ENCODE data around the gene TAF11L2. TPM values are rescaled to one million over a fixed set of nuclear protein-coding genes. Genes with fewer than 3 reads are reported as not detected.

TAF11L2 gene
- polyA plus RNA-seq, 1 donor (not counting 4 experiments of a cell fraction or from before 2014, with no cell fraction given) = not detected

DNA sequence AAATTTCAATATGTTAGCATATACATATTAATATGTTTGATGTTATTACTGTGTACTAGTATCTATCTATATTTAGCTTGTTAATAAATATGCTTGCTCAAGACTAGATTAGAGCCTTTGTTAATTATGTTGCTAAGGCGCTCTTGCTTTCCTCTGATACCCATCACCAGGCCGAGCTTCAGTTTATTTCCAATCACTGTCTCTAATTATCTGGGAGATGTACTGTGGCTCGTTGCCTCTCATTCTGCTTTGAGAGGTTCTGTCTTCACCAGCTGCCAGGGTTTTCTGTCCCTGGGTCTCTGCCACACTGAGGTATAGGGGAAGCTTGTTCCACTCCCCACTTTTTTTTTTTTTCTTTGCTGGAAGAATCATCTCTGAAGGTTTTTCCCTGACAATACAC lies 21.0 kb upstream of the TAF11L2 start:
- DNase-seq (ENCODE audit: low read depth, low spot score) (no peak), FAIRE-seq (no peak)
- TF ChIP-seq, protein P1, sequence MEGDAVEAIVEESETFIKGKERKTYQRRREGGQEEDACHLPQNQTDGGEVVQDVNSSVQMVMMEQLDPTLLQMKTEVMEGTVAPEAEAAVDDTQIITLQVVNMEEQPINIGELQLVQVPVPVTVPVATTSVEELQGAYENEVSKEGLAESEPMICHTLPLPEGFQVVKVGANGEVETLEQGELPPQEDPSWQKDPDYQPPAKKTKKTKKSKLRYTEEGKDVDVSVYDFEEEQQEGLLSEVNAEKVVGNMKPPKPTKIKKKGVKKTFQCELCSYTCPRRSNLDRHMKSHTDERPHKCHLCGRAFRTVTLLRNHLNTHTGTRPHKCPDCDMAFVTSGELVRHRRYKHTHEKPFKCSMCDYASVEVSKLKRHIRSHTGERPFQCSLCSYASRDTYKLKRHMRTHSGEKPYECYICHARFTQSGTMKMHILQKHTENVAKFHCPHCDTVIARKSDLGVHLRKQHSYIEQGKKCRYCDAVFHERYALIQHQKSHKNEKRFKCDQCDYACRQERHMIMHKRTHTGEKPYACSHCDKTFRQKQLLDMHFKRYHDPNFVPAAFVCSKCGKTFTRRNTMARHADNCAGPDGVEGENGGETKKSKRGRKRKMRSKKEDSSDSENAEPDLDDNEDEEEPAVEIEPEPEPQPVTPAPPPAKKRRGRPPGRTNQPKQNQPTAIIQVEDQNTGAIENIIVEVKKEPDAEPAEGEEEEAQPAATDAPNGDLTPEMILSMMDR (optimal IDR thresholded peaks at IDR 0.05 in 1 of 3, IDR thresholded peaks at IDR 0.05 in 1 of 3, conservative IDR thresholded peaks at IDR 0.05 in 1 of 3; ENCODE audit: extremely low read depth in 1 of 3, insufficient read depth in 2 of 3, low read length in 3 of 3) = no peak
- no peak for TF ChIP-seq EZH2 (IDR thresholded peaks at IDR 0.05; ENCODE audit: low read length)
- Histone ChIP-seq H3K4me1 (ENCODE audit: control insufficient read depth, extremely low read depth, insufficient read depth, low read length) (no peaks in the 10 kb centered on the region), H3K9ac (ENCODE audit: control insufficient read depth, extremely low read depth, insufficient read depth, low read length) (no peak overlapping the region), H3K36me3 (ENCODE audit: control insufficient read depth in 2 of 2, extremely low read depth in 1 of 2, insufficient read depth in 2 of 2, low read length in 2 of 2) (no peaks in the 10 kb centered on the region), H3K4me2 (ENCODE audit: control insufficient read depth, extremely low read depth, insufficient read depth, low read depth, low read length) (no peak overlapping the region), H3K79me2 (ENCODE audit: control insufficient read depth, insufficient read depth, low read length) (no peaks in the 10 kb centered on the region), H3K27ac (ENCODE audit: control insufficient read depth, insufficient read depth, low read length) (no peak overlapping the region), H3K9me1 (ENCODE audit: control insufficient read depth, extremely low read depth, insufficient read depth, low read length) (no peaks in the 10 kb centered on the region), H3K27me3 (ENCODE audit: control insufficient read depth, extremely low read depth, insufficient read depth, low read length) (no peaks in the 10 kb centered on the region), H4K20me1 (ENCODE audit: control insufficient read depth, extremely low read depth, insufficient read depth, low read length) (no peaks in the 10 kb centered on the region), H3K9me3 (ENCODE audit: control insufficient read depth, low read depth, low read length) (no peaks in the 10 kb centered on the region), H3K4me3 (ENCODE audit: control insufficient read depth in 2 of 3, extremely low read depth in 1 of 3, insufficient read depth in 2 of 3, low read depth in 1 of 3, low read length in 3 of 3) (no peak overlapping the region), H2AFZ (ENCODE audit: control insufficient read depth, low read length) (no peak overlapping the region)
- dilution Hi-C loops (cut with MboI; ENCODE audit: extremely low pct_ligation_motif_present, low sequenced_read_pairs) = no loop called here

DNA sequence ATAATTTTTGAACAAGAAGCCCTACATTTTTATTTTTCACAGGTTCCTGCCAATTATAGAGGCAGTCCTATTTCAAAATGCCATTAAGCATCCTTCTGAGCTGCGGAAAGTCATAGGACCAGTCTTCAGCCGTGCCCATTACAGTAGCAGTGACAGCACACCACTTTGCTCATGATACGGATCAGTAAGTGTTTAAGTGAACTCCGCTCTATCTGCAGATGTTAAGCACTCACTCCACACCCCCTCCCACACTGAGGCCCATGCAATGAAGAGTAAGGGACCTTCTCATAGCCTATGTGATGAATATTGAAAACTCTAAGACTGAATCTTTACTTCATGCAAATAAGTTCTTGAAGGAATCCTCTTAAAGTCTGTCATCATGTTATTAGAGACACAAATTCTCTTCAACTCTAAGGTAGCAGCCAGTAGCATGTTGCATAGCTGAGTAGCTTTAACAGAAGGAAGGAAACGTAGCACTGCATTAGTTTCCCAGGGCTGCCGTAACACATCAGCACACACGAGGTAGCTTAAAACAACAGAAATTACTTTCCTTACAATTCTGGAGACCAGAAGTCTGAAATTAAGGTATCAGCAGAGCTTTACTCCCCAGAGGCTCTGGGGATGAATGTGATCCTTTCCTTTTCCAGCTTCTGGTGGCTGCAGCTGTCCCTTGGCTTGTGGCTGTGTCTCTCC lies 20.3 kb upstream of the TAF11L2 start:
- Histone ChIP-seq H3K4me1 (ENCODE audit: control insufficient read depth, extremely low read depth, insufficient read depth, low read length) (no peaks in the 10 kb centered on the region), H3K9me1 (ENCODE audit: control insufficient read depth, extremely low read depth, insufficient read depth, low read length) (no peaks in the 10 kb centered on the region), H3K9me3 (ENCODE audit: control insufficient read depth, low read depth, low read length) (no peaks in the 10 kb centered on the region), H3K4me2 (ENCODE audit: control insufficient read depth, extremely low read depth, insufficient read depth, low read depth, low read length) (no peak overlapping the region), H2AFZ (ENCODE audit: control insufficient read depth, low read length) (no peak overlapping the region), H3K27me3 (ENCODE audit: control insufficient read depth, extremely low read depth, insufficient read depth, low read length) (no peaks in the 10 kb centered on the region), H3K79me2 (ENCODE audit: control insufficient read depth, insufficient read depth, low read length) (no peaks in the 10 kb centered on the region), H3K27ac (ENCODE audit: control insufficient read depth, insufficient read depth, low read length) (no peak overlapping the region), H4K20me1 (ENCODE audit: control insufficient read depth, extremely low read depth, insufficient read depth, low read length) (no peaks in the 10 kb centered on the region), H3K9ac (ENCODE audit: control insufficient read depth, extremely low read depth, insufficient read depth, low read length) (no peak overlapping the region), H3K36me3 (ENCODE audit: control insufficient read depth in 2 of 2, extremely low read depth in 1 of 2, insufficient read depth in 2 of 2, low read length in 2 of 2) (no peaks in the 10 kb centered on the region), H3K4me3 (ENCODE audit: control insufficient read depth in 2 of 3, extremely low read depth in 1 of 3, insufficient read depth in 2 of 3, low read depth in 1 of 3, low read length in 3 of 3) (no peak overlapping the region)
- TF ChIP-seq EZH2 (IDR thresholded peaks at IDR 0.05; ENCODE audit: low read length) = no peak
- TF ChIP-seq, protein P1 (optimal IDR thresholded peaks at IDR 0.05 in 1 of 3, IDR thresholded peaks at IDR 0.05 in 1 of 3, conservative IDR thresholded peaks at IDR 0.05 in 1 of 3; ENCODE audit: extremely low read depth in 1 of 3, insufficient read depth in 2 of 3, low read length in 3 of 3) = no peak
- DNase-seq (ENCODE audit: low read depth, low spot score) (no peak), FAIRE-seq (no peak)
- dilution Hi-C loops (cut with MboI; ENCODE audit: extremely low pct_ligation_motif_present, low sequenced_read_pairs) = no loop called here
